Adrenal gland (tissue), 5 donors: ENCODE data around the gene AKT3.

Source experiments
- POLR2A ChIP-seq, 2 donors: fragments of 450-650 bp; IDR thresholded peaks; one replicate each; pipeline ENCODE4 v1.6.1; 2017; ENCODE audit warnings: antibody characterized with exemption in 2 of 2, mild to moderate bottlenecking in 2 of 2, moderate library complexity in 1 of 2
- TF ChIP-seq, protein P1 (sequence below), 6 experiments: fragments of 450-650 bp in 4 of 6; fragments of 200-600 bp in 2 of 6; sonication (generic) in 1 of 6; IDR thresholded peaks; 1 replicate in 5 of 6; 2 replicates in 1 of 6; pipeline versions ENCODE4 v1.5.1 to v1.8.0; 2016 to 2021; ENCODE audit warnings: antibody characterized with exemption in 6 of 6, mild to moderate bottlenecking in 2 of 6, moderate library complexity in 1 of 6
- donor health status: DM: no; HTN: no; CAD: no.

DNA sequence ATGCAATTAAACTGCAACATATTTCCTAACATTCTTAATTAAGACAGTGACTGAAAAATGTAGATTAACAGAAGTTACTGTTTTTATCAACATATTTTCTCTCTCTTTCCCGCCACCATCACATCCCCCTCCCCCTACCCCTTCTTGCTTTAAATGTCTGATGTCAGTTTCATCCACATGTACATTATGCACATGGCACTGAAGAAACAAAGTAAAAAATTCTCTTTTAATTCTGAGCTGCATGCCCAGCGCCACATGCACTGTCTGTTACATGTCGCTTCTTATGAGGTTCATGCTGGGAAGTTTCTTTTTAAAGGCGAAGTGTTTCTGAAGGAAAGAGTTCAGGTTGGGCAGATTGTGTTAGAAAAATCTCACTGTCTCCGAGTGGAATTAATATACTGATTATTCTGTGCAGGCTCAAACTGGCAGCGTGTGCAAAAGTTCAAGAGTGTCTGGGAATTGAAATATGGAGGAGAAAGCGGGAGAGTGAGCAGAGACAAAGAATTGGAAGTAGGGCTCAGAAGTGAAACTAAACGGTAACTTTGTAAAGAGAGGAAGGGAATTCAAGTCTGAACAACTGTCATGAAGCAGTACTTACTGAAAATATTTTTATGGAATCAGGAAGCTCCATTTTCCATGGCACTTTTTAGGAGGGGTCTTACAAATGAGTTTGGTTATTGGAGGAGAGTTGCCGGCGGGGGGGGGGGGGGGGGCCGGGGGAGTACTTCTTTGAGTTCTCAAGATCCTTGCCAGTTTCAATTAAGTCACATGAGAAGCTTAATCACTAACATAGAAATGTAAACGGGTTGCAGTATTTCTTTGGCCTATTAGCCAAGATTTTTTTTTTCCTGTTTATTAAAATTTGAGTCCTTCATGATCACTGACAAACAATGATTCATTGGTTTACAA is 376.6 kb downstream of the AKT3 start:
- TF ChIP-seq, protein P1, sequence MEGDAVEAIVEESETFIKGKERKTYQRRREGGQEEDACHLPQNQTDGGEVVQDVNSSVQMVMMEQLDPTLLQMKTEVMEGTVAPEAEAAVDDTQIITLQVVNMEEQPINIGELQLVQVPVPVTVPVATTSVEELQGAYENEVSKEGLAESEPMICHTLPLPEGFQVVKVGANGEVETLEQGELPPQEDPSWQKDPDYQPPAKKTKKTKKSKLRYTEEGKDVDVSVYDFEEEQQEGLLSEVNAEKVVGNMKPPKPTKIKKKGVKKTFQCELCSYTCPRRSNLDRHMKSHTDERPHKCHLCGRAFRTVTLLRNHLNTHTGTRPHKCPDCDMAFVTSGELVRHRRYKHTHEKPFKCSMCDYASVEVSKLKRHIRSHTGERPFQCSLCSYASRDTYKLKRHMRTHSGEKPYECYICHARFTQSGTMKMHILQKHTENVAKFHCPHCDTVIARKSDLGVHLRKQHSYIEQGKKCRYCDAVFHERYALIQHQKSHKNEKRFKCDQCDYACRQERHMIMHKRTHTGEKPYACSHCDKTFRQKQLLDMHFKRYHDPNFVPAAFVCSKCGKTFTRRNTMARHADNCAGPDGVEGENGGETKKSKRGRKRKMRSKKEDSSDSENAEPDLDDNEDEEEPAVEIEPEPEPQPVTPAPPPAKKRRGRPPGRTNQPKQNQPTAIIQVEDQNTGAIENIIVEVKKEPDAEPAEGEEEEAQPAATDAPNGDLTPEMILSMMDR (IDR thresholded peaks at IDR 0.05), result no peak
- no peak for TF ChIP-seq POLR2A (IDR thresholded peaks at IDR 0.05)
